Sigmoid colon (tissue), 4 donors: ENCODE measurements around the gene FOXS1.

Experiments used
- CTCF ChIP-seq, 4 experiments: fragments of 450-650 bp in 3 of 4; fragments of 200-600 bp in 1 of 4; IDR thresholded peaks; one replicate each; pipeline ENCODE4 v1.5.1; 2016 to 2019; ENCODE audit warnings: antibody characterized with exemption in 4 of 4, mild to moderate bottlenecking in 3 of 4, moderate library complexity in 2 of 4
- EP300 ChIP-seq, 4 donors: sonication (generic); formaldehyde crosslinking; IDR thresholded peaks; one replicate each; pipeline ENCODE4 v1.6.1; 2017; ENCODE audit warnings: antibody characterized with exemption in 4 of 4
- POLR2A ChIP-seq, 2 donors: fragments of 450-650 bp; IDR thresholded peaks; one replicate each; pipeline ENCODE4 v1.6.1; 2016; ENCODE audit warnings: antibody characterized with exemption in 2 of 2, mild to moderate bottlenecking in 2 of 2, moderate library complexity in 2 of 2
- POLR2AphosphoS5 ChIP-seq, 4 donors: sonication (generic); formaldehyde crosslinking; IDR thresholded peaks; one replicate each; pipeline ENCODE4 v1.6.1; 2017; ENCODE audit warnings: antibody characterized with exemption in 4 of 4

DNA sequence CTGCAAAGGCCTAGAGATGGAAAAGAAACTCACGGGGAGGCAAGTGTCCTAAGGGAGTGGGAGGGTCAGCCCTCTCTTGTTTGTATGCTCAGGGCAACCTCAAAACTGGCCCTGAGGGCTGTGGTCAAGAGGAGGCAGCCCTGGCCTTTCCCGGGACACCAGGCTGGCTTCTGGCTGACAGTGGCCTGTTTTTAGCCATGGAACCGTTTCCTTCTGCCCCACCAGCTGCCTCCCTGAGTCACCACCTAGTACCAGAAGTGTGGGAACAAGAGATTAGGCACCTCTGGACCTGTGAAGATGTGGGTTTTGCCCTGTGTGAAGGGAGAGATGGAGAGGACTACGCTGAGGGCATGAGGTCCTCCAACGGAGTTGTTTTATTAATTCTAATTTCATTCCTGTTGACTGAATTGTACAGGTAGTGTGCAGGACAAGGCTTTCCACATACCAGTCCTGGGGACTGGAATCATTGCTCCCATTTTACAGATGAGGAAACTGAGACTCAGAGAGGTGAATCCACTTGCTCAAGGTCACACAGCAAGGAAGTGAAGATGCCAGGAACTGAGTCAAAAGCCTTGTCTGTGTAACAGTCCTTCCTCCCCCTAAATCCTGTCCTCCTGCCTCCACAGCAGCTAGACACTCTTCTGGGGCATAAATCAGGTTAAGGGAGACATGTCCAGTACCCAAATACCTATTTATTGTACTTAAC, 5.5 kb downstream of the FOXS1 start:
- TF ChIP-seq POLR2A (IDR thresholded peaks at IDR 0.05) (no peak), CTCF (IDR thresholded peaks at IDR 0.05) (no peak), POLR2AphosphoS5 (IDR thresholded peaks at IDR 0.05) (no peak), EP300 (IDR thresholded peaks at IDR 0.05) (no peak)
